ENCODE results near the gene ANKRD35. TPM values are rescaled to one million over a fixed set of nuclear protein-coding genes. Genes with fewer than 3 reads are reported as not detected.

ANKRD35 gene
- total RNA-seq, 1 donor from 2014 or later, result 1.3 TPM

GRCh38 chr1:145889722-145890121 lies 4.1 kb upstream of the ANKRD35 start:
- peak; percentile 58 for DNase-seq (ENCODE audit: low read depth)
- no peak for TF ChIP-seq CTCF (IDR thresholded peaks at IDR 0.05; ENCODE audit: insufficient read depth, low read length, severe bottlenecking)

GRCh38 chr1:145887631-145888030 lies 2.0 kb upstream of the ANKRD35 start:
- Histone ChIP-seq H3K27me3 (ENCODE audit: control insufficient read depth, insufficient read depth, low read length) (no peaks in the 10 kb centered on the region), H3K4me3 (ENCODE audit: low read depth, low read length) (no peak overlapping the region), H3K36me3 (ENCODE audit: control insufficient read depth, insufficient read depth, low read length) (no peaks in the 10 kb centered on the region)
- no peak for TF ChIP-seq CTCF (IDR thresholded peaks at IDR 0.05; ENCODE audit: insufficient read depth, low read length, severe bottlenecking)
- no peak for DNase-seq (ENCODE audit: low read depth)
- FAIRE-seq, result no peak

More at GRCh38 chr1:145889722-145890121, 4.1 kb upstream of the ANKRD35 start:
- H3K4me3 ChIP-seq (ENCODE audit: low read depth, low read length), result no peak overlapping the region
- no peak for FAIRE-seq
- no peaks in the 10 kb centered on the region for H3K36me3 ChIP-seq (ENCODE audit: control insufficient read depth, insufficient read depth, low read length)
- no peaks in the 10 kb centered on the region for H3K27me3 ChIP-seq (ENCODE audit: control insufficient read depth, insufficient read depth, low read length)

- H3K4me3 ChIP-seq (ENCODE audit: low read depth, low read length), result no peak overlapping the region
- no peak for TF ChIP-seq CTCF (IDR thresholded peaks at IDR 0.05; ENCODE audit: insufficient read depth, low read length, severe bottlenecking)
- H3K27me3 ChIP-seq (ENCODE audit: control insufficient read depth, insufficient read depth, low read length), result no peaks in the 10 kb centered on the region
- DNase-seq (ENCODE audit: low read depth), result no peak
- no peaks in the 10 kb centered on the region for H3K36me3 ChIP-seq (ENCODE audit: control insufficient read depth, insufficient read depth, low read length)
- no peak for FAIRE-seq
Measured at GRCh38 chr1:145886816-145887215, 1.1 kb upstream of the ANKRD35 start.

GRCh38 chr1:145886390-145886789 lies 724 bp upstream of the ANKRD35 start:
- H3K4me3 ChIP-seq (ENCODE audit: low read depth, low read length), result peak overlapping the region; percentile 58
- H3K27me3 ChIP-seq (ENCODE audit: control insufficient read depth, insufficient read depth, low read length), result no peaks in the 10 kb centered on the region
- no peaks in the 10 kb centered on the region for H3K36me3 ChIP-seq (ENCODE audit: control insufficient read depth, insufficient read depth, low read length)
- FAIRE-seq (no peak), DNase-seq (ENCODE audit: low read depth) (no peak)
- no peak for TF ChIP-seq CTCF (IDR thresholded peaks at IDR 0.05; ENCODE audit: insufficient read depth, low read length, severe bottlenecking)

- Histone ChIP-seq H3K36me3 (ENCODE audit: control insufficient read depth, insufficient read depth, low read length) (no peaks in the 10 kb centered on the region), H3K4me3 (ENCODE audit: low read depth, low read length) (peak overlapping the region; percentile 58)
- TF ChIP-seq CTCF (IDR thresholded peaks at IDR 0.05; ENCODE audit: insufficient read depth, low read length, severe bottlenecking), result no peak
Measured at GRCh38 chr1:145884675-145885074, 991 bp downstream of the ANKRD35 start.

GRCh38 chr1:145879775-145880174 lies 5.9 kb downstream of the ANKRD35 start:
- Histone ChIP-seq H3K4me3 (ENCODE audit: low read depth, low read length) (no peak overlapping the region), H3K27me3 (ENCODE audit: control insufficient read depth, insufficient read depth, low read length) (no peaks in the 10 kb centered on the region), H3K36me3 (ENCODE audit: control insufficient read depth, insufficient read depth, low read length) (no peaks in the 10 kb centered on the region)
- FAIRE-seq, result no peak
- no peak for TF ChIP-seq CTCF (IDR thresholded peaks at IDR 0.05; ENCODE audit: insufficient read depth, low read length, severe bottlenecking)
- DNase-seq (ENCODE audit: low read depth), result no peak

More at GRCh38 chr1:145884675-145885074, 991 bp downstream of the ANKRD35 start:
- FAIRE-seq (no peak), DNase-seq (ENCODE audit: low read depth) (peak; percentile 44)
- no peaks in the 10 kb centered on the region for H3K27me3 ChIP-seq (ENCODE audit: control insufficient read depth, insufficient read depth, low read length)

Measured in bronchial epithelial cell (primary cell).